Measurements from ENCODE around the gene KARS1.
A peak's percentile ranks its signal among the peaks of the same experiment; 100 is the strongest.

Gene KARS1

GRCh38 chr16:75647492-75648264, at the start of gene KARS1, which contains the start of gene TERF2IP:
Gene KARS1 (minus strand): TSS chr16:75647665. CDS start chr16:75647639, 26 bp downstream.
Gene TERF2IP (plus strand): TSS chr16:75647773. CDS start chr16:75647883, 110 bp downstream.
- DNase-seq (ENCODE audit: low read depth), result peak; percentile 94

GRCh38 chr16:75695708-75696107, 48.2 kb upstream of the KARS1 start:
- no peak for DNase-seq (ENCODE audit: low read depth)

- DNase-seq (ENCODE audit: low read depth), result no peak
Measured at GRCh38 chr16:75687361-75687760, 39.9 kb upstream of the KARS1 start.

- DNase-seq (ENCODE audit: low read depth), result no peak
Measured at GRCh38 chr16:75682308-75682707, 34.8 kb upstream of the KARS1 start.

- DNase-seq (ENCODE audit: low read depth), result no peak
Measured at GRCh38 chr16:75679366-75679765, 31.9 kb upstream of the KARS1 start.

- DNase-seq (ENCODE audit: low read depth), result no peak
Measured at GRCh38 chr16:75676909-75677308, 29.4 kb upstream of the KARS1 start, which contains the start of gene CPHXL2. Gene CPHXL2 (minus strand): TSS chr16:75677009. CDS start chr16:75676999, 10 bp downstream.

- DNase-seq (ENCODE audit: low read depth), result no peak
Measured at GRCh38 chr16:75667503-75667902, 20.0 kb upstream of the KARS1 start.

GRCh38 chr16:75660726-75661302, 13.3 kb upstream of the KARS1 start:
- DNase-seq (ENCODE audit: low read depth), result no peak

- no peak for DNase-seq (ENCODE audit: low read depth)
Measured at GRCh38 chr16:75660321-75660720, 12.9 kb upstream of the KARS1 start.

- no peak for DNase-seq (ENCODE audit: low read depth)
Measured at GRCh38 chr16:75658175-75658574, 10.7 kb upstream of the KARS1 start.

- DNase-seq (ENCODE audit: low read depth), result no peak
Measured at GRCh38 chr16:75653922-75654321, 6.5 kb upstream of the KARS1 start.

GRCh38 chr16:75648265-75649076, 1.0 kb upstream of the KARS1 start:
- DNase-seq (ENCODE audit: low read depth), result peak; percentile 78

GRCh38 chr16:75647112-75647491, 363 bp downstream of the KARS1 start:
- DNase-seq (ENCODE audit: low read depth), result no peak

- DNase-seq (ENCODE audit: low read depth), result no peak
Measured at GRCh38 chr16:75644240-75645012, 3.0 kb downstream of the KARS1 start.

GRCh38 chr16:75640598-75640997, 6.9 kb downstream of the KARS1 start:
- DNase-seq (ENCODE audit: low read depth), result no peak

GRCh38 chr16:75635036-75635435, 12.4 kb downstream of the KARS1 start:
- no peak for DNase-seq (ENCODE audit: low read depth)

GRCh38 chr16:75632857-75633256, 14.6 kb downstream of the KARS1 start:
- no peak for DNase-seq (ENCODE audit: low read depth)

GRCh38 chr16:75630052-75630451, 17.4 kb downstream of the KARS1 start:
- no peak for DNase-seq (ENCODE audit: low read depth)

GRCh38 chr16:75629132-75629531, 18.3 kb downstream of the KARS1 start:
- no peak for DNase-seq (ENCODE audit: low read depth)

- no peak for DNase-seq (ENCODE audit: low read depth)
Measured at GRCh38 chr16:75628351-75628750, 19.1 kb downstream of the KARS1 start.

GRCh38 chr16:75627851-75628250, 19.6 kb downstream of the KARS1 start:
- no peak for DNase-seq (ENCODE audit: low read depth)

GRCh38 chr16:75626806-75627205, 20.7 kb downstream of the KARS1 start:
- no peak for DNase-seq (ENCODE audit: low read depth)

All from activated T-cell treated with anti-CD3 and anti-CD28 coated beads for 24 hours (primary cell).